Measurements from ENCODE around the gene BAIAP2L1. TPM values are rescaled to one million over a fixed set of nuclear protein-coding genes. Genes with fewer than 3 reads are reported as not detected.
"Not testable (repeated sequence)": the region's sequence is repeated elsewhere in the genome, so short reads cannot be mapped to it uniquely, and the experiment has no call there.

The BAIAP2L1 gene
- total RNA-seq, 1 experiment from 2014 or later = 120 TPM

- H3K4me3 ChIP-seq (ENCODE audit: low read depth in 2 of 2, low read length in 2 of 2) = no peak overlapping the region
- ATAC-seq (no peak), DNase-seq (ENCODE audit: low read depth, low spot score) (no peak)
- intact Hi-C loops (cut with micrococcal nuclease; ENCODE audit: unreplicated experiment) = no loop called here
- ChIA-PET POLR2A (no interaction called here), CTCF (interaction anchor here (0.5 kb wide), 1 partner anchor 40 kb away, joined by 5 read pairs; no protein-coding TSS in a partner anchor)
- TF ChIP-seq, protein P1, sequence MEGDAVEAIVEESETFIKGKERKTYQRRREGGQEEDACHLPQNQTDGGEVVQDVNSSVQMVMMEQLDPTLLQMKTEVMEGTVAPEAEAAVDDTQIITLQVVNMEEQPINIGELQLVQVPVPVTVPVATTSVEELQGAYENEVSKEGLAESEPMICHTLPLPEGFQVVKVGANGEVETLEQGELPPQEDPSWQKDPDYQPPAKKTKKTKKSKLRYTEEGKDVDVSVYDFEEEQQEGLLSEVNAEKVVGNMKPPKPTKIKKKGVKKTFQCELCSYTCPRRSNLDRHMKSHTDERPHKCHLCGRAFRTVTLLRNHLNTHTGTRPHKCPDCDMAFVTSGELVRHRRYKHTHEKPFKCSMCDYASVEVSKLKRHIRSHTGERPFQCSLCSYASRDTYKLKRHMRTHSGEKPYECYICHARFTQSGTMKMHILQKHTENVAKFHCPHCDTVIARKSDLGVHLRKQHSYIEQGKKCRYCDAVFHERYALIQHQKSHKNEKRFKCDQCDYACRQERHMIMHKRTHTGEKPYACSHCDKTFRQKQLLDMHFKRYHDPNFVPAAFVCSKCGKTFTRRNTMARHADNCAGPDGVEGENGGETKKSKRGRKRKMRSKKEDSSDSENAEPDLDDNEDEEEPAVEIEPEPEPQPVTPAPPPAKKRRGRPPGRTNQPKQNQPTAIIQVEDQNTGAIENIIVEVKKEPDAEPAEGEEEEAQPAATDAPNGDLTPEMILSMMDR (IDR thresholded peaks at IDR 0.05) = no peak
- TF ChIP-seq REST (IDR thresholded peaks at IDR 0.05; ENCODE audit: insufficient read depth in 1 of 2, low read depth in 2 of 2, low read length in 1 of 2) (no peak), POLR2AphosphoS5 (IDR thresholded peaks at IDR 0.05; ENCODE audit: low read depth, low read length) (no peak), SIN3A (IDR thresholded peaks at IDR 0.05; ENCODE audit: borderline replicate concordance, insufficient read depth, low read depth, low read length) (no peak), TCF7L2 (IDR thresholded peaks at IDR 0.05; ENCODE audit: low read depth, low read length) (no peak)
- H3K27ac ChIP-seq (ENCODE audit: low read length) = no peak overlapping the region
- H3K4me1 ChIP-seq (ENCODE audit: control insufficient read depth, insufficient read depth, low read length) = peaks cover 29% of the 10 kb centered on the region
- in situ Hi-C loops (cut with HindIII; ENCODE audit: low pct_unique_long_range_greater_than_20kb, low sequenced_read_pairs) = loop anchor here (25.0 kb wide), 1 partner anchor 100 kb away; the partner anchor contains the start of gene BRI3
- BruUV-seq (replicated peaks) = TSS peak; percentile 20
- H3K27me3 ChIP-seq (ENCODE audit: control insufficient read depth, insufficient read depth, low read length) = no peaks in the 10 kb centered on the region
- no peaks in the 10 kb centered on the region; the same call in 1 of the 2 replicates for H3K36me3 ChIP-seq (ENCODE audit: control insufficient read depth, insufficient read depth, low read length)
- no peaks in the 10 kb centered on the region for H3K9me3 ChIP-seq (ENCODE audit: control insufficient read depth, insufficient read depth, low read depth, low read length)
Observed at GRCh38 chr7:98387544-98388226, 13.2 kb downstream of the BAIAP2L1 start.

GRCh38 chr7:98387131-98387530 is 13.8 kb downstream of the BAIAP2L1 start:
- H3K36me3 ChIP-seq (ENCODE audit: control insufficient read depth, insufficient read depth, low read length) = no peaks in the 10 kb centered on the region; the same call in 1 of the 2 replicates
- POLR2A ChIA-PET = no interaction called here
- intact Hi-C loops (cut with micrococcal nuclease; ENCODE audit: unreplicated experiment) = no loop called here
- ATAC-seq (no peak), DNase-seq (ENCODE audit: low read depth, low spot score) (no peak)
- H3K27me3 ChIP-seq (ENCODE audit: control insufficient read depth, insufficient read depth, low read length) = no peaks in the 10 kb centered on the region
- peaks cover 23% of the 10 kb centered on the region for H3K4me1 ChIP-seq (ENCODE audit: control insufficient read depth, insufficient read depth, low read length)
- no peaks in the 10 kb centered on the region for H3K9me3 ChIP-seq (ENCODE audit: control insufficient read depth, insufficient read depth, low read depth, low read length)
- H3K27ac ChIP-seq (ENCODE audit: low read length) = no peak overlapping the region
- H3K4me3 ChIP-seq (ENCODE audit: low read depth in 2 of 2, low read length in 2 of 2) = no peak overlapping the region
- no TSS peak for BruUV-seq (replicated peaks)
- in situ Hi-C loops (cut with HindIII; ENCODE audit: low pct_unique_long_range_greater_than_20kb, low sequenced_read_pairs) = loop anchor here (25.0 kb wide), 1 partner anchor 100 kb away; the partner anchor contains the start of gene BRI3
- CTCF ChIA-PET = no interaction called here
- no peak for TF ChIP-seq REST (IDR thresholded peaks at IDR 0.05; ENCODE audit: insufficient read depth in 1 of 2, low read depth in 2 of 2, low read length in 1 of 2)
- TF ChIP-seq, protein P1 (IDR thresholded peaks at IDR 0.05) = no peak
- no peak for TF ChIP-seq POLR2AphosphoS5 (IDR thresholded peaks at IDR 0.05; ENCODE audit: low read depth, low read length)
- no peak for TF ChIP-seq SIN3A (IDR thresholded peaks at IDR 0.05; ENCODE audit: borderline replicate concordance, insufficient read depth, low read depth, low read length)
- TF ChIP-seq TCF7L2 (IDR thresholded peaks at IDR 0.05; ENCODE audit: low read depth, low read length) = no peak

DNA sequence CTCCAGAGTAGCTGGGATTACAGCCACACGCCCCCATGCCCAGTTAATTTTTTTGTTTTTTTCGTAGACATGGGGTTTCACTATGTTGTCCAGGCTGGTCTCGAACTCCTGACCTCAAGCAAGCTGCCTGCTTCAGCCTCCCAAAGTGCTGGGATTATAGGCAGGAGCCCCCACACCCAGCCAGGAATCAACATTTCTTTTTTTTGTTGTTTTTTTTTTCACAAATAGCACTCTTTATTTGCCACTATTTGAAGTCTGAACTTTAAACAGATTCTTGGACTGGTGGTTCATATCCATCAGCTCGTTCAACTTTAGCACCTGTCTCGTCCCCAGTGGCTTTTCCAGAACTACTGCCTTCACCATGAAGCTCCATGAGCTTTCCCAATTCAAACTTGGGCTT is 15.4 kb downstream of the BAIAP2L1 start:
- in situ Hi-C loops (cut with HindIII; ENCODE audit: low pct_unique_long_range_greater_than_20kb, low sequenced_read_pairs) = loop anchor here (25.0 kb wide), 1 partner anchor 98 kb away; the partner anchor contains the start of gene BRI3
- H3K27ac ChIP-seq (ENCODE audit: low read length); POLR2A ChIA-PET; H3K4me3 ChIP-seq (ENCODE audit: low read depth in 2 of 2, low read length in 2 of 2); H3K36me3 ChIP-seq (ENCODE audit: control insufficient read depth, insufficient read depth, low read length); ATAC-seq; H3K9me3 ChIP-seq (ENCODE audit: control insufficient read depth, insufficient read depth, low read depth, low read length); intact Hi-C loops (cut with micrococcal nuclease; ENCODE audit: unreplicated experiment); H3K27me3 ChIP-seq (ENCODE audit: control insufficient read depth, insufficient read depth, low read length); CTCF ChIA-PET; DNase-seq (ENCODE audit: low read depth, low spot score): not testable (repeated sequence)
- BruUV-seq (replicated peaks) = TSS peak; percentile 25
- H3K4me1 ChIP-seq (ENCODE audit: control insufficient read depth, insufficient read depth, low read length) = peaks cover 23% of the 10 kb centered on the region

Data from Panc1 (cell line).